ENCODE measurements around the gene C19orf18.

C19orf18 gene

DNA sequence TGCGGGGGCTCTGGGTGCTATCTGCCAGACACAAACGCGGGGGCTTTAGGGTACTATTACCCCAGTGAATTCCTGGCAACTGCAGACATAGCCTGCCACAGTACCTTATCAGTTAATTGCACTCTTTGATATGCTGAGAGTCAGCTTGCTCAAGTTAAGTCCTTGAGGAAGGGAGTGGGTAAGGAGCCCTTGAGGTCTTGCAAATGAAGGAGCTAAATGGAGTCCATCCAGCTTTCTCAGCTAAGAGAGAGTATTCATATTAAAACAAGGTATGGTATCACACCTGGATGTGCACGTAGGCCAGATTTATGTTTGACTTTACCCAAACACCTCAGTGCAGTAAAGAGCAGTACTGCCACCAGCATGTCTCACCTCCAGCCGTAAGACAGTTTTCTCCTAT is 39.8 kb upstream of the C19orf18 start:
- Histone ChIP-seq H2BK5ac (ENCODE audit: low read length) (no peak overlapping the region), H4K91ac (ENCODE audit: low read depth, low read length, poor library complexity) (no peak overlapping the region), H3K4ac (ENCODE audit: low read length) (no peak overlapping the region), H2BK120ac (ENCODE audit: low read depth, low read length) (no peak overlapping the region), H2BK15ac (ENCODE audit: low read length) (no peak overlapping the region), H3K23ac (ENCODE audit: low read depth, low read length, poor library complexity) (no peak overlapping the region), H3K9ac (ENCODE audit: low read depth, low read length, poor library complexity) (no peak overlapping the region), H3K14ac (ENCODE audit: low read length) (no peak overlapping the region), H2AK5ac (ENCODE audit: low read depth, low read length) (no peak overlapping the region), H3K79me1 (ENCODE audit: low read depth, low read length) (peaks cover 1% of the 10 kb centered on the region), H3K4me3 (ENCODE audit: low read length in 2 of 2) (no peak overlapping the region), H3K27me3 (ENCODE audit: control insufficient read depth in 3 of 3, insufficient read depth in 3 of 3, low read depth in 1 of 3, low read length in 3 of 3) (no peaks in the 10 kb centered on the region), H3K27ac (replicated peaks; ENCODE audit: low read length) (no peak overlapping the region), H4K8ac (ENCODE audit: low read depth, low read length) (no peak overlapping the region), H2BK12ac (ENCODE audit: low read length) (no peak overlapping the region), H3K9me3 (replicated peaks in 1 of 2; ENCODE audit: control insufficient read depth in 2 of 2, insufficient read depth in 1 of 2, low read depth in 1 of 2, low read length in 2 of 2) (peaks cover 28 to 52% of the 10 kb centered on the region in 2 donors), H3K4me2 (ENCODE audit: insufficient read depth, low read length, poor library complexity, severe bottlenecking) (no peak overlapping the region), H3K36me3 (replicated peaks in 1 of 2; ENCODE audit: control insufficient read depth in 2 of 2, insufficient read depth in 2 of 2, low read length in 2 of 2) (peaks cover 8 to 10% of the 10 kb centered on the region in 2 donors), H2AFZ (ENCODE audit: low read length) (no peak overlapping the region), H3K4me1 (ENCODE audit: control insufficient read depth in 2 of 2, insufficient read depth in 1 of 2, low read depth in 1 of 2, low read length in 2 of 2) (no peaks in the 10 kb centered on the region), H3K18ac (ENCODE audit: low read length) (no peak overlapping the region)
- no CpG with 5 or more reads among the region's 5 CpGs for WGBS, 2 donors (ENCODE audit: extremely low coverage in 2 of 2, insufficient read length in 2 of 2, insufficient replicate concordance in 1 of 2)
- DNase-seq (ENCODE audit: low spot score), result no peak

DNA sequence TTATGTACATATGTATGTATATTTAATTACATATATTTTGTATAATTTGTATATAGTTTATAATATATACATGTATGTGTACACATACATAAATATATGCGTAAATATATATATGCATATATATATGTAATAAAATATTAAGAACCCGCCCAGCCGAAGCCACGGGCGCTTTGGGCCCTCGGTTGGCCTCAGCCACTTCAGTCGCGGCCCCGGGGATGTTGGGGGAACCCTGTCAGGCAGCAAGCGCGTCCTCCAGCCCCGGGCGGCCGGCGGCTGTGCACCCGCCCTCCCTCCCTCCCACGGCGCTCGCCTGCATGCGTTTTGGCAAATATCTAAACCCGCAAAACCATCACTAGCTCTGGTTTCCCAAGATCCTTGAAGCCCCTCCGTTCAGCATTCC is 36.2 kb upstream of the C19orf18 start:
- DNase-seq (ENCODE audit: low spot score), result no peak
- no peak overlapping the region for H3K18ac ChIP-seq (ENCODE audit: low read length)
- no peak overlapping the region for H3K4me3 ChIP-seq (ENCODE audit: low read length in 2 of 2)
- H3K4me2 ChIP-seq (ENCODE audit: insufficient read depth, low read length, poor library complexity, severe bottlenecking), result no peak overlapping the region
- no peak overlapping the region for H2AFZ ChIP-seq (ENCODE audit: low read length)
- peaks cover 3% of the 10 kb centered on the region for H3K79me1 ChIP-seq (ENCODE audit: low read depth, low read length)
- peaks cover 19 to 31% of the 10 kb centered on the region in 2 donors for H3K36me3 ChIP-seq (replicated peaks in 1 of 2; ENCODE audit: control insufficient read depth in 2 of 2, insufficient read depth in 2 of 2, low read length in 2 of 2)
- H3K27me3 ChIP-seq (ENCODE audit: control insufficient read depth in 3 of 3, insufficient read depth in 3 of 3, low read depth in 1 of 3, low read length in 3 of 3), result no peaks in the 10 kb centered on the region
- no peak overlapping the region for H2BK15ac ChIP-seq (ENCODE audit: low read length)
- H2BK5ac ChIP-seq (ENCODE audit: low read length), result no peak overlapping the region
- no peak overlapping the region for H4K91ac ChIP-seq (ENCODE audit: low read depth, low read length, poor library complexity)
- no peak overlapping the region for H3K9ac ChIP-seq (ENCODE audit: low read depth, low read length, poor library complexity)
- H3K23ac ChIP-seq (ENCODE audit: low read depth, low read length, poor library complexity), result no peak overlapping the region
- no peak overlapping the region for H3K4ac ChIP-seq (ENCODE audit: low read length)
- peaks cover 38 to 79% of the 10 kb centered on the region in 2 donors for H3K9me3 ChIP-seq (replicated peaks in 1 of 2; ENCODE audit: control insufficient read depth in 2 of 2, insufficient read depth in 1 of 2, low read depth in 1 of 2, low read length in 2 of 2)
- no peak overlapping the region for H3K14ac ChIP-seq (ENCODE audit: low read length)
- no peak overlapping the region for H2BK12ac ChIP-seq (ENCODE audit: low read length)
- WGBS, 2 donors (ENCODE audit: extremely low coverage in 2 of 2, insufficient read length in 2 of 2, insufficient replicate concordance in 1 of 2), result no CpG with 5 or more reads among the region's 22 CpGs
- H3K27ac ChIP-seq (replicated peaks; ENCODE audit: low read length), result no peak overlapping the region
- no peak overlapping the region for H4K8ac ChIP-seq (ENCODE audit: low read depth, low read length)
- H2AK5ac ChIP-seq (ENCODE audit: low read depth, low read length), result no peak overlapping the region
- no peaks in the 10 kb centered on the region for H3K4me1 ChIP-seq (ENCODE audit: control insufficient read depth in 2 of 2, insufficient read depth in 1 of 2, low read depth in 1 of 2, low read length in 2 of 2)
- H2BK120ac ChIP-seq (ENCODE audit: low read depth, low read length), result no peak overlapping the region

DNA sequence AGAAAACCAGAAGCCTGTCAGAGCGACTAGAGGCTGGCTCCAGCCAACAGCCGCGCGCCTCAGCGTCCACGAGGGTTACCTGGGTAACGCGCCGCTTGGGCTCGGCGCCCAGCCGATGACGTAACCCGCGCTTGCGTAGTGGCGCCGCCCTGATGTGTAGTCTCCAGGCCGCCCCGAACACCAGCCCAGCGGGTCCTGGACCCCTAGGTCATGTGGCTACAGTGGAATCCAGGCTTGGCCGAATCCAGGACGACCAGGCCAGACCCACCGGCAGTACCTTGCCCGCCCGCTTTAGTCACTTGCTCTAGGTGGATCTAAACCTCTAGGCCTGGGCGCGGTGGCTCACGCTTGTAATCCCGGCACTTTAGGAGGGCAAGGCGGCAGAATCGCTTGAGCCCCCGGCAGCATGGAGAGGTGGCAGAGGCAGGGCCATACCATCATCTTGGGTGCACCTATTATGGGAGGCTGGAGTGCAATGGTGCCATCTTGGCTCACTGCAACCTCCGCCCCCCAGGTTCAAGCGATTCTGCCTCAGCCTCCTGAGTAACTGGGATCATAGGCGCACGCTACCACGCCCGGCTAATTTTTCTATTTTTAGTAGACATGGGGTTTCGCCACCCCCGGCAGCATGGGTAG is 35.5 kb upstream of the C19orf18 start:
- peak overlapping the region in 1 of 2 donors; percentile 70 for H3K4me3 ChIP-seq (ENCODE audit: low read length in 2 of 2)

DNA sequence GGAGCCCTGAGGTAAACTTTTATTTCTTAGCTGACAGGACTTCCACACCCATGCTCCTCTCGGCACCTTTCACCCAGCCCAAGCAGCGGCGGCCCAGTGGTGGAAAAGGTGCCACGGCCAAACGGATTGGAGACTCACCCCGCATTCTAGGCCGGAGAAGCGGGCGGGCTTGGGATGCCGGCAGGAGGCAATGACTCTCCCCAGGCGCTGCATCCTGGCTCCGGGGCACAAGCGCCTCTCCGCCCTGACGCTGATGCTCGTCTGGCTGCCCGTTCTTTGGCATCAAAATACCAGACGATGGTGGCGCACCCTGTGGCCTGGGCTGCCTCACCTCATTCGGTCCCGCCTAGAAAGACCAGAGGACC is 34.9 kb upstream of the C19orf18 start:
- H3K27ac ChIP-seq (replicated peaks; ENCODE audit: low read length), result no peak overlapping the region
- H3K27me3 ChIP-seq (ENCODE audit: control insufficient read depth in 3 of 3, insufficient read depth in 3 of 3, low read depth in 1 of 3, low read length in 3 of 3), result no peaks in the 10 kb centered on the region
- H3K23ac ChIP-seq (ENCODE audit: low read depth, low read length, poor library complexity), result peak overlapping the region; percentile 99
- H2AK5ac ChIP-seq (ENCODE audit: low read depth, low read length), result peak overlapping the region; percentile 46
- H2BK15ac ChIP-seq (ENCODE audit: low read length), result no peak overlapping the region
- no peak for DNase-seq (ENCODE audit: low spot score)
- peak overlapping the region; percentile 84 for H3K9ac ChIP-seq (ENCODE audit: low read depth, low read length, poor library complexity)
- no peaks in the 10 kb centered on the region for H3K4me1 ChIP-seq (ENCODE audit: control insufficient read depth in 2 of 2, insufficient read depth in 1 of 2, low read depth in 1 of 2, low read length in 2 of 2)
- no peak overlapping the region for H2BK5ac ChIP-seq (ENCODE audit: low read length)
- H4K8ac ChIP-seq (ENCODE audit: low read depth, low read length), result no peak overlapping the region
- H3K36me3 ChIP-seq (replicated peaks in 1 of 2; ENCODE audit: control insufficient read depth in 2 of 2, insufficient read depth in 2 of 2, low read length in 2 of 2), result peaks cover 26 to 44% of the 10 kb centered on the region in 2 donors
- WGBS, 2 donors (ENCODE audit: extremely low coverage in 2 of 2, insufficient read length in 2 of 2, insufficient replicate concordance in 1 of 2), result no CpG with 5 or more reads among the region's 21 CpGs
- no peak overlapping the region for H4K91ac ChIP-seq (ENCODE audit: low read depth, low read length, poor library complexity)
- H2AFZ ChIP-seq (ENCODE audit: low read length), result no peak overlapping the region
- H3K4me2 ChIP-seq (ENCODE audit: insufficient read depth, low read length, poor library complexity, severe bottlenecking), result peak overlapping the region; percentile 40
- H3K79me1 ChIP-seq (ENCODE audit: low read depth, low read length), result peaks cover 3% of the 10 kb centered on the region
- H3K9me3 ChIP-seq (replicated peaks in 1 of 2; ENCODE audit: control insufficient read depth in 2 of 2, insufficient read depth in 1 of 2, low read depth in 1 of 2, low read length in 2 of 2), result peaks cover 45 to 89% of the 10 kb centered on the region in 2 donors
- no peak overlapping the region for H2BK12ac ChIP-seq (ENCODE audit: low read length)
- no peak overlapping the region for H3K4ac ChIP-seq (ENCODE audit: low read length)
- no peak overlapping the region for H3K14ac ChIP-seq (ENCODE audit: low read length)
- H3K18ac ChIP-seq (ENCODE audit: low read length), result no peak overlapping the region
- peak overlapping the region in 1 of 2 donors; percentile 70 for H3K4me3 ChIP-seq (ENCODE audit: low read length in 2 of 2)
- no peak overlapping the region for H2BK120ac ChIP-seq (ENCODE audit: low read depth, low read length)

More for the DNA sequence above, 35.5 kb upstream of the C19orf18 start:
- Histone ChIP-seq H3K9ac (ENCODE audit: low read depth, low read length, poor library complexity) (peak overlapping the region; percentile 84), H2BK5ac (ENCODE audit: low read length) (no peak overlapping the region), H4K8ac (ENCODE audit: low read depth, low read length) (no peak overlapping the region), H3K14ac (ENCODE audit: low read length) (peak overlapping the region; percentile 14), H2BK120ac (ENCODE audit: low read depth, low read length) (no peak overlapping the region), H3K79me1 (ENCODE audit: low read depth, low read length) (peaks cover 3% of the 10 kb centered on the region), H3K4ac (ENCODE audit: low read length) (no peak overlapping the region), H2AFZ (ENCODE audit: low read length) (no peak overlapping the region), H3K23ac (ENCODE audit: low read depth, low read length, poor library complexity) (peak overlapping the region; percentile 99), H3K4me2 (ENCODE audit: insufficient read depth, low read length, poor library complexity, severe bottlenecking) (peak overlapping the region; percentile 40), H3K4me1 (ENCODE audit: control insufficient read depth in 2 of 2, insufficient read depth in 1 of 2, low read depth in 1 of 2, low read length in 2 of 2) (no peaks in the 10 kb centered on the region), H2BK12ac (ENCODE audit: low read length) (no peak overlapping the region), H3K18ac (ENCODE audit: low read length) (peak overlapping the region; percentile 48), H4K91ac (ENCODE audit: low read depth, low read length, poor library complexity) (no peak overlapping the region), H3K27me3 (ENCODE audit: control insufficient read depth in 3 of 3, insufficient read depth in 3 of 3, low read depth in 1 of 3, low read length in 3 of 3) (no peaks in the 10 kb centered on the region), H2BK15ac (ENCODE audit: low read length) (no peak overlapping the region), H3K27ac (replicated peaks; ENCODE audit: low read length) (peak overlapping the region; percentile 23), H2AK5ac (ENCODE audit: low read depth, low read length) (no peak overlapping the region), H3K36me3 (replicated peaks in 1 of 2; ENCODE audit: control insufficient read depth in 2 of 2, insufficient read depth in 2 of 2, low read length in 2 of 2) (peaks cover 22 to 39% of the 10 kb centered on the region in 2 donors), H3K9me3 (replicated peaks in 1 of 2; ENCODE audit: control insufficient read depth in 2 of 2, insufficient read depth in 1 of 2, low read depth in 1 of 2, low read length in 2 of 2) (peaks cover 41 to 86% of the 10 kb centered on the region in 2 donors)
- peak; percentile 29 for DNase-seq (ENCODE audit: low spot score)
- no CpG with 5 or more reads among the region's 41 CpGs for WGBS, 2 donors (ENCODE audit: extremely low coverage in 2 of 2, insufficient read length in 2 of 2, insufficient replicate concordance in 1 of 2)
